IgD-negative memory B cell (primary cell): ENCODE results near the gene VIPR2. TPM values are rescaled to one million over a fixed set of nuclear protein-coding genes. Genes with fewer than 3 reads are reported as not detected.

Experiments used
- H3K27ac Mint-ChIP-seq, 3 donors: one replicate each; pipeline ENCODE4 v1.8.0; 2020 to 2022; ENCODE audit warnings: mild to moderate bottlenecking in 3 of 3, mixed read lengths in 3 of 3, moderate library complexity in 1 of 3
- H3K27me3 Mint-ChIP-seq: one replicate; pipeline ENCODE4 v1.8.0; 2021; ENCODE audit warnings: mixed read lengths
- H3K36me3 Mint-ChIP-seq: one replicate; pipeline ENCODE4 v1.8.0; 2020; ENCODE audit warnings: mild to moderate bottlenecking, mixed read lengths
- H3K4me1 Mint-ChIP-seq, 3 donors: one replicate each; pipeline ENCODE4 v1.8.0; 2020 to 2022; ENCODE audit warnings: mixed read lengths in 3 of 3, mild to moderate bottlenecking in 1 of 3
- H3K4me3 Mint-ChIP-seq, 4 donors: one replicate each; pipeline ENCODE4 v1.8.0; 2020 to 2022; ENCODE audit warnings: mild to moderate bottlenecking in 4 of 4, mixed read lengths in 4 of 4, moderate library complexity in 3 of 4
- H3K9me3 Mint-ChIP-seq, 3 donors: one replicate each; pipeline ENCODE4 v1.8.0; 2020 to 2021; ENCODE audit warnings: mixed read lengths in 3 of 3, mild to moderate bottlenecking in 1 of 3
- polyA plus RNA-seq: library from polyadenylated mRNA; unstranded; fragments of 300-500 nt; fragmentation: Illumina TruSeq; gene quantifications from one replicate; pipeline ENCODE4 v1.2.3, GENCODE V29; 2021

The VIPR2 gene
- polyA plus RNA-seq, 1 donor from 2014 or later = not detected

- Mint-ChIP-seq H3K27ac (no peak overlapping the region), H3K9me3 (no peaks in the 10 kb centered on the region), H3K4me3 (no peak overlapping the region), H3K27me3 (no peaks in the 10 kb centered on the region), H3K4me1 (no peaks in the 10 kb centered on the region), H3K36me3 (peaks cover 2% of the 10 kb centered on the region)
Observed at GRCh38 chr7:159038066-159038465, 106.6 kb downstream of the VIPR2 start.

GRCh38 chr7:159036916-159037605, 107.6 kb downstream of the VIPR2 start:
- peaks cover 2% of the 10 kb centered on the region for H3K36me3 Mint-ChIP-seq
- no peaks in the 10 kb centered on the region for H3K4me1 Mint-ChIP-seq
- no peak overlapping the region for H3K27ac Mint-ChIP-seq
- peaks cover 4% of the 10 kb centered on the region for H3K27me3 Mint-ChIP-seq
- H3K9me3 Mint-ChIP-seq = no peaks in the 10 kb centered on the region
- H3K4me3 Mint-ChIP-seq = no peak overlapping the region

- Mint-ChIP-seq H3K4me1 (no peaks in the 10 kb centered on the region), H3K36me3 (peaks cover 2% of the 10 kb centered on the region)
Observed at GRCh38 chr7:159035571-159036073, 109.0 kb downstream of the VIPR2 start.

GRCh38 chr7:159034988-159035387, 109.7 kb downstream of the VIPR2 start:
- Mint-ChIP-seq H3K4me3 (peak overlapping the region in 1 of 4 donors; percentile 5), H3K27me3 (peaks cover 13% of the 10 kb centered on the region), H3K9me3 (no peaks in the 10 kb centered on the region), H3K27ac (no peak overlapping the region), H3K36me3 (peaks cover 2% of the 10 kb centered on the region), H3K4me1 (no peaks in the 10 kb centered on the region)

More at GRCh38 chr7:159035571-159036073, 109.0 kb downstream of the VIPR2 start:
- H3K27ac Mint-ChIP-seq = no peak overlapping the region
- peak overlapping the region in 1 of 4 donors; percentile 76 for H3K4me3 Mint-ChIP-seq
- peaks cover 13% of the 10 kb centered on the region for H3K27me3 Mint-ChIP-seq
- no peaks in the 10 kb centered on the region for H3K9me3 Mint-ChIP-seq

GRCh38 chr7:159034394-159034793, 110.3 kb downstream of the VIPR2 start:
- peaks cover 2% of the 10 kb centered on the region for H3K36me3 Mint-ChIP-seq
- H3K27me3 Mint-ChIP-seq = peaks cover 13% of the 10 kb centered on the region
- H3K9me3 Mint-ChIP-seq = no peaks in the 10 kb centered on the region
- H3K4me1 Mint-ChIP-seq = no peaks in the 10 kb centered on the region
- H3K27ac Mint-ChIP-seq = no peak overlapping the region
- H3K4me3 Mint-ChIP-seq = no peak overlapping the region

GRCh38 chr7:159033956-159034355, 110.7 kb downstream of the VIPR2 start:
- no peak overlapping the region for H3K4me3 Mint-ChIP-seq
- H3K36me3 Mint-ChIP-seq = peaks cover 2% of the 10 kb centered on the region
- no peaks in the 10 kb centered on the region for H3K9me3 Mint-ChIP-seq
- H3K27ac Mint-ChIP-seq = no peak overlapping the region
- peaks cover 13% of the 10 kb centered on the region for H3K27me3 Mint-ChIP-seq
- no peaks in the 10 kb centered on the region for H3K4me1 Mint-ChIP-seq

- Mint-ChIP-seq H3K9me3 (no peaks in the 10 kb centered on the region), H3K27ac (no peak overlapping the region), H3K27me3 (peaks cover 15% of the 10 kb centered on the region), H3K4me3 (no peak overlapping the region), H3K4me1 (no peaks in the 10 kb centered on the region), H3K36me3 (peaks cover 3% of the 10 kb centered on the region)
Observed at GRCh38 chr7:159033473-159033825, 111.2 kb downstream of the VIPR2 start.

GRCh38 chr7:159032753-159033472, 111.8 kb downstream of the VIPR2 start:
- H3K4me1 Mint-ChIP-seq = no peaks in the 10 kb centered on the region
- H3K36me3 Mint-ChIP-seq = peaks cover 3% of the 10 kb centered on the region
- no peaks in the 10 kb centered on the region for H3K9me3 Mint-ChIP-seq
- H3K4me3 Mint-ChIP-seq = no peak overlapping the region
- H3K27ac Mint-ChIP-seq = no peak overlapping the region
- peaks cover 15% of the 10 kb centered on the region for H3K27me3 Mint-ChIP-seq

GRCh38 chr7:159032322-159032721, 112.3 kb downstream of the VIPR2 start:
- peaks cover 3% of the 10 kb centered on the region for H3K36me3 Mint-ChIP-seq
- H3K4me3 Mint-ChIP-seq = no peak overlapping the region
- no peak overlapping the region for H3K27ac Mint-ChIP-seq
- peaks cover 15% of the 10 kb centered on the region for H3K27me3 Mint-ChIP-seq
- H3K9me3 Mint-ChIP-seq = no peaks in the 10 kb centered on the region
- H3K4me1 Mint-ChIP-seq = no peaks in the 10 kb centered on the region

GRCh38 chr7:159031750-159032149, 112.9 kb downstream of the VIPR2 start:
- H3K27me3 Mint-ChIP-seq = peaks cover 16% of the 10 kb centered on the region
- H3K36me3 Mint-ChIP-seq = peaks cover 3% of the 10 kb centered on the region
- H3K4me1 Mint-ChIP-seq = no peaks in the 10 kb centered on the region
- peak overlapping the region in 1 of 4 donors; percentile 32 for H3K4me3 Mint-ChIP-seq
- H3K27ac Mint-ChIP-seq = no peak overlapping the region
- H3K9me3 Mint-ChIP-seq = no peaks in the 10 kb centered on the region

- H3K27ac Mint-ChIP-seq = peak overlapping the region in 1 of 3 donors; percentile 77
Observed at GRCh38 chr7:159031135-159031701, 113.4 kb downstream of the VIPR2 start.

GRCh38 chr7:159030490-159031134, 114.1 kb downstream of the VIPR2 start:
- Mint-ChIP-seq H3K9me3 (no peaks in the 10 kb centered on the region), H3K4me3 (peak overlapping the region in 1 of 4 donors; percentile 68), H3K36me3 (peaks cover 1% of the 10 kb centered on the region), H3K27me3 (peaks cover 18% of the 10 kb centered on the region), H3K27ac (peak overlapping the region in 1 of 3 donors; percentile 77), H3K4me1 (no peaks in the 10 kb centered on the region)

More at GRCh38 chr7:159031135-159031701, 113.4 kb downstream of the VIPR2 start:
- peaks cover 1% of the 10 kb centered on the region for H3K36me3 Mint-ChIP-seq
- no peaks in the 10 kb centered on the region for H3K9me3 Mint-ChIP-seq
- peaks cover 16% of the 10 kb centered on the region for H3K27me3 Mint-ChIP-seq
- H3K4me3 Mint-ChIP-seq = peak overlapping the region in 1 of 4 donors; percentile 32
- H3K4me1 Mint-ChIP-seq = no peaks in the 10 kb centered on the region

- no peaks in the 10 kb centered on the region for H3K4me1 Mint-ChIP-seq
- H3K27me3 Mint-ChIP-seq = peaks cover 20% of the 10 kb centered on the region
- H3K27ac Mint-ChIP-seq = no peak overlapping the region
- no peaks in the 10 kb centered on the region for H3K9me3 Mint-ChIP-seq
- H3K4me3 Mint-ChIP-seq = peak overlapping the region in 1 of 4 donors; percentile 41
- H3K36me3 Mint-ChIP-seq = peaks cover 1% of the 10 kb centered on the region
Observed at GRCh38 chr7:159028508-159029401, 115.9 kb downstream of the VIPR2 start.

GRCh38 chr7:159027789-159028507, 116.7 kb downstream of the VIPR2 start:
- H3K4me3 Mint-ChIP-seq = no peak overlapping the region
- peaks cover 20% of the 10 kb centered on the region for H3K27me3 Mint-ChIP-seq
- H3K36me3 Mint-ChIP-seq = peaks cover 1% of the 10 kb centered on the region
- H3K4me1 Mint-ChIP-seq = no peaks in the 10 kb centered on the region
- no peak overlapping the region for H3K27ac Mint-ChIP-seq
- no peaks in the 10 kb centered on the region for H3K9me3 Mint-ChIP-seq
